ENCODE measurements around the gene CASQ1.

DNA sequence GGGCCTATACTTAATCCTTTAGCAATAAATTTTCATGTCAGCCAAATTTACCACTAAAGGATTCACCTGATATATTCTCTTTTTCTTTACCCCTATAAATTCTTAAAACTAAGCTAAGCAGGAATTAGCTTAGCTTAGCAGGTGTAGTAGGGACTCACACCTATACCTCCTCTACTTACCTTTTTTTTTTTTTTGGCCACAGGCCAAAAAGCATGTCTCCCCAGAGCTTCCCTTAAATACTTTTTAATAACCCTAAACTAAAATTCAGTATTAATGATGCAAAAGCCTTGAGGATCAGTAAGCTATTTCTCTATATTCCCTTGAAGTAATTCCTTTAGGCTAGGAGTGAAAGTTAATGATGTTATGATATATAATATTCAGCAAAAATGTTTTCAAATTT is 38.1 kb downstream of the CASQ1 start:
- TF ChIP-seq EP300 (IDR thresholded peaks at IDR 0.05) (no peak), POLR2A (IDR thresholded peaks at IDR 0.05) (no peak)
- TF ChIP-seq, protein P1, sequence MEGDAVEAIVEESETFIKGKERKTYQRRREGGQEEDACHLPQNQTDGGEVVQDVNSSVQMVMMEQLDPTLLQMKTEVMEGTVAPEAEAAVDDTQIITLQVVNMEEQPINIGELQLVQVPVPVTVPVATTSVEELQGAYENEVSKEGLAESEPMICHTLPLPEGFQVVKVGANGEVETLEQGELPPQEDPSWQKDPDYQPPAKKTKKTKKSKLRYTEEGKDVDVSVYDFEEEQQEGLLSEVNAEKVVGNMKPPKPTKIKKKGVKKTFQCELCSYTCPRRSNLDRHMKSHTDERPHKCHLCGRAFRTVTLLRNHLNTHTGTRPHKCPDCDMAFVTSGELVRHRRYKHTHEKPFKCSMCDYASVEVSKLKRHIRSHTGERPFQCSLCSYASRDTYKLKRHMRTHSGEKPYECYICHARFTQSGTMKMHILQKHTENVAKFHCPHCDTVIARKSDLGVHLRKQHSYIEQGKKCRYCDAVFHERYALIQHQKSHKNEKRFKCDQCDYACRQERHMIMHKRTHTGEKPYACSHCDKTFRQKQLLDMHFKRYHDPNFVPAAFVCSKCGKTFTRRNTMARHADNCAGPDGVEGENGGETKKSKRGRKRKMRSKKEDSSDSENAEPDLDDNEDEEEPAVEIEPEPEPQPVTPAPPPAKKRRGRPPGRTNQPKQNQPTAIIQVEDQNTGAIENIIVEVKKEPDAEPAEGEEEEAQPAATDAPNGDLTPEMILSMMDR (IDR thresholded peaks at IDR 0.05), result no peak
